ENCODE data around the gene HRH4. TPM values are rescaled to one million over a fixed set of nuclear protein-coding genes. Genes with fewer than 3 reads are reported as not detected.

Gene HRH4
- total and polyA plus RNA-seq, 2 donors (not counting 3 experiments of a cell fraction or from before 2014, with no cell fraction given), result 0.03 TPM; not detected in 1

DNA sequence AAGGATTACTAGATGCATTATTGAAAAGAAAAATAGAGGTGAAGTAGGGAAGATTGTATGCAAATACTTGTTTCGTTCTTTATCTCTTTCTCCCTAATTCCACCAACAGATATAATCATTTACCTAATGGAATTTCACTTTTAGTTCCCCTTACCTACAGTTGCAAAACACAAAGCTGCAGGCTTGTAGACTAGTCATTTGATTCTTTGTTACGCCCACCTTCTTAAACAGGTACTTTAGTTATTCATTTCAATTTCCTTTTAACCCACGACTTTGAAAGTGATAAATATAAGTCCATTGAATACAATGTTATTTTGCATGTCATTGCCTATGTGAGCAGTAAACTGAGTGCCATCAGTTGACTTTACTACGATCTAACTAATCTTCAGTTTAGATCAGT, 3.9 kb upstream of the HRH4 start:
- intact Hi-C loops (cut with micrococcal nuclease), result no loop called here
- no peak overlapping the region for H2AFZ ChIP-seq (ENCODE audit: low read depth, low read length)
- no peaks in the 10 kb centered on the region for H3K9me3 ChIP-seq (replicated peaks; ENCODE audit: control insufficient read depth, insufficient read depth, low read length)
- H3K9ac ChIP-seq (replicated peaks; ENCODE audit: extremely low read depth, insufficient read depth, low read length), result no peak overlapping the region
- peaks cover 2% of the 10 kb centered on the region in 2 experiments for H3K36me3 ChIP-seq (ENCODE audit: control insufficient read depth in 2 of 2, extremely low read depth in 1 of 2, insufficient read depth in 2 of 2, low read length in 2 of 2)
- no peak overlapping the region for H3K4me3 ChIP-seq (replicated peaks in 1 of 3; ENCODE audit: insufficient read depth in 1 of 3, low read depth in 1 of 3, low read length in 3 of 3)
- ChIA-PET POLR2A (no interaction called here), CTCF (no interaction called here)
- no peaks in the 10 kb centered on the region for H3K79me2 ChIP-seq (ENCODE audit: control insufficient read depth, insufficient read depth, low read length)
- H4K20me1 ChIP-seq (replicated peaks; ENCODE audit: control insufficient read depth, extremely low read depth, insufficient read depth, low read length), result no peaks in the 10 kb centered on the region
- no peaks in the 10 kb centered on the region for H3K27me3 ChIP-seq (ENCODE audit: control insufficient read depth in 2 of 2, insufficient read depth in 2 of 2, low read length in 2 of 2)
- no peaks in the 10 kb centered on the region for H3K4me1 ChIP-seq (ENCODE audit: control insufficient read depth, extremely low read depth, insufficient read depth, low read length)
- H3K9me1 ChIP-seq (replicated peaks; ENCODE audit: control insufficient read depth, extremely low read depth, insufficient read depth, low read length), result peaks cover 3% of the 10 kb centered on the region
- H3K4me2 ChIP-seq (ENCODE audit: insufficient read depth, low read length), result no peak overlapping the region
- DNase-seq (ENCODE audit: low read depth, low spot score) (no peak), FAIRE-seq (no peak)
- BruUV-seq (replicated peaks), result no TSS peak
- no peak for TF ChIP-seq EZH2 (IDR thresholded peaks at IDR 0.05; ENCODE audit: borderline replicate concordance, low read depth, low read length, severe bottlenecking)
- no peak for TF ChIP-seq FOS (IDR thresholded peaks at IDR 0.05; ENCODE audit: borderline replicate concordance, insufficient read depth, low read length)
- TF ChIP-seq, protein P1, sequence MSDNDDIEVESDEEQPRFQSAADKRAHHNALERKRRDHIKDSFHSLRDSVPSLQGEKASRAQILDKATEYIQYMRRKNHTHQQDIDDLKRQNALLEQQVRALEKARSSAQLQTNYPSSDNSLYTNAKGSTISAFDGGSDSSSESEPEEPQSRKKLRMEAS (IDR thresholded peaks at IDR 0.05; ENCODE audit: insufficient read depth, insufficient read length), result no peak
- TF ChIP-seq, protein P2, sequence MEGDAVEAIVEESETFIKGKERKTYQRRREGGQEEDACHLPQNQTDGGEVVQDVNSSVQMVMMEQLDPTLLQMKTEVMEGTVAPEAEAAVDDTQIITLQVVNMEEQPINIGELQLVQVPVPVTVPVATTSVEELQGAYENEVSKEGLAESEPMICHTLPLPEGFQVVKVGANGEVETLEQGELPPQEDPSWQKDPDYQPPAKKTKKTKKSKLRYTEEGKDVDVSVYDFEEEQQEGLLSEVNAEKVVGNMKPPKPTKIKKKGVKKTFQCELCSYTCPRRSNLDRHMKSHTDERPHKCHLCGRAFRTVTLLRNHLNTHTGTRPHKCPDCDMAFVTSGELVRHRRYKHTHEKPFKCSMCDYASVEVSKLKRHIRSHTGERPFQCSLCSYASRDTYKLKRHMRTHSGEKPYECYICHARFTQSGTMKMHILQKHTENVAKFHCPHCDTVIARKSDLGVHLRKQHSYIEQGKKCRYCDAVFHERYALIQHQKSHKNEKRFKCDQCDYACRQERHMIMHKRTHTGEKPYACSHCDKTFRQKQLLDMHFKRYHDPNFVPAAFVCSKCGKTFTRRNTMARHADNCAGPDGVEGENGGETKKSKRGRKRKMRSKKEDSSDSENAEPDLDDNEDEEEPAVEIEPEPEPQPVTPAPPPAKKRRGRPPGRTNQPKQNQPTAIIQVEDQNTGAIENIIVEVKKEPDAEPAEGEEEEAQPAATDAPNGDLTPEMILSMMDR (IDR thresholded peaks at IDR 0.05; ENCODE audit: extremely low read depth in 1 of 2, insufficient read depth in 1 of 2, low read depth in 1 of 2, low read length in 2 of 2), result no peak
- no peak for TF ChIP-seq POLR2A (IDR thresholded peaks at IDR 0.05; ENCODE audit: low read depth, low read length)
- no peak for TF ChIP-seq JUN (IDR thresholded peaks at IDR 0.05; ENCODE audit: borderline replicate concordance, insufficient read depth, insufficient read length, low read depth)
- no peak for TF ChIP-seq POLR2AphosphoS5 (IDR thresholded peaks at IDR 0.05; ENCODE audit: insufficient read depth, low read depth, low read length)
- no peak for TF ChIP-seq GATA2 (IDR thresholded peaks at IDR 0.05; ENCODE audit: insufficient read depth, insufficient read length, low read depth, low read length)
- no peak for TF ChIP-seq MYC (IDR thresholded peaks at IDR 0.05; ENCODE audit: low read depth, low read length)
- no peak overlapping the region for H3K27ac ChIP-seq (ENCODE audit: insufficient read depth, low read depth, low read length)
- dilution Hi-C loops (cut with MboI; ENCODE audit: extremely low pct_ligation_motif_present, low sequenced_read_pairs), result no loop called here
